Astrocyte (in vitro differentiated cells and primary cell): ENCODE data around the gene PCDHGB3. TPM values are rescaled to one million over a fixed set of nuclear protein-coding genes. Genes with fewer than 3 reads are reported as not detected.

Source experiments
- DNase-seq: peaks from one replicate; pipeline ENCODE4 v3.0.0-alpha.2; 2010; ENCODE audit warnings: low read depth
- FAIRE-seq: peaks from 2 replicates; lab custom pipeline; 2011; peaks lifted over from hg19 to GRCh38; lab: Jason Lieb, UNC
- H2AFZ ChIP-seq: 2 replicates; pipeline ENCODE4 v1.6.0; 2012; ENCODE audit warnings: low read depth, low read length, inconsistent platforms
- H3K27ac ChIP-seq: 2 replicates; pipeline ENCODE4 v1.5.1; 2011; ENCODE audit warnings: low read depth, low read length, inconsistent platforms
- H3K27me3 ChIP-seq: 2 replicates; pipeline ENCODE4 v1.6.0; 2011; ENCODE audit warnings: low read length, inconsistent platforms; ENCODE audit not compliant: insufficient read depth
- H3K36me3 ChIP-seq: 2 replicates; pipeline ENCODE4 v1.5.1; 2011; ENCODE audit warnings: low read length, inconsistent platforms; ENCODE audit not compliant: insufficient read depth
- H3K4me1 ChIP-seq: 2 replicates; pipeline ENCODE4 v1.5.1; 2011; ENCODE audit warnings: low read length, inconsistent platforms; ENCODE audit not compliant: insufficient read depth
- H3K4me2 ChIP-seq: 2 replicates; pipeline ENCODE4 v1.6.0; 2012; ENCODE audit warnings: low read length, inconsistent platforms
- H3K4me3 ChIP-seq: 2 replicates; pipeline ENCODE4 v1.5.1; 2011; ENCODE audit warnings: low read depth, mild to moderate bottlenecking, low read length, inconsistent platforms; ENCODE audit not compliant: insufficient read depth
- H3K79me2 ChIP-seq: 2 replicates; pipeline ENCODE4 v1.6.0; 2012; ENCODE audit warnings: mild to moderate bottlenecking, low read length, inconsistent platforms; ENCODE audit not compliant: insufficient read depth
- H3K9ac ChIP-seq: 2 replicates; pipeline ENCODE4 v1.6.0; 2012; ENCODE audit warnings: mild to moderate bottlenecking, low read length, inconsistent platforms
- H3K9me3 ChIP-seq: 2 replicates; pipeline ENCODE4 v1.5.1; 2012; ENCODE audit warnings: low read depth, mild to moderate bottlenecking, low read length, inconsistent platforms; ENCODE audit not compliant: insufficient read depth
- H4K20me1 ChIP-seq: 2 replicates; pipeline ENCODE4 v1.6.0; 2012; ENCODE audit warnings: low read length, inconsistent platforms; ENCODE audit not compliant: insufficient read depth
- H3K27ac Mint-ChIP-seq: one replicate; pipeline ENCODE4 v1.8.0; 2021; ENCODE audit warnings: mild to moderate bottlenecking, mixed read lengths; ENCODE audit not compliant: unreplicated experiment
- H3K27me3 Mint-ChIP-seq: one replicate; pipeline ENCODE4 v1.8.0; 2021; ENCODE audit warnings: low read depth, mixed read lengths; ENCODE audit not compliant: unreplicated experiment
- H3K36me3 Mint-ChIP-seq: one replicate; pipeline ENCODE4 v1.8.0; 2021; ENCODE audit warnings: low read depth, mixed read lengths; ENCODE audit not compliant: unreplicated experiment
- H3K4me1 Mint-ChIP-seq: one replicate; pipeline ENCODE4 v1.8.0; 2021; ENCODE audit warnings: low read depth, mixed read lengths; ENCODE audit not compliant: unreplicated experiment
- H3K4me3 Mint-ChIP-seq: one replicate; pipeline ENCODE4 v1.8.0; 2021; ENCODE audit warnings: mild to moderate bottlenecking, moderate library complexity, mixed read lengths; ENCODE audit not compliant: unreplicated experiment
- H3K9me3 Mint-ChIP-seq: one replicate; pipeline ENCODE4 v1.8.0; 2021; ENCODE audit warnings: mild to moderate bottlenecking, mixed read lengths; ENCODE audit not compliant: unreplicated experiment
- EZH2 ChIP-seq: IDR thresholded peaks from 2 replicates; pipeline ENCODE4 v1.6.1; 2012; ENCODE audit warnings: mild to moderate bottlenecking, low read length, inconsistent platforms; ENCODE audit not compliant: insufficient read depth
- total RNA-seq: library from RNA; stranded (reverse); gene quantifications from 2 replicates; pipeline ENCODE4 v1.2.1, GENCODE V29; 2021
- TF ChIP-seq, protein P1 (sequence below): IDR thresholded peaks from 2 replicates; pipeline ENCODE4 v1.5.1; 2011; ENCODE audit warnings: low read depth, mild to moderate bottlenecking, inconsistent platforms, low read length, moderate library complexity; ENCODE audit not compliant: insufficient read depth

PCDHGB3 gene
- total RNA-seq, 1 donor from 2014 or later, result 0.14 TPM

DNA sequence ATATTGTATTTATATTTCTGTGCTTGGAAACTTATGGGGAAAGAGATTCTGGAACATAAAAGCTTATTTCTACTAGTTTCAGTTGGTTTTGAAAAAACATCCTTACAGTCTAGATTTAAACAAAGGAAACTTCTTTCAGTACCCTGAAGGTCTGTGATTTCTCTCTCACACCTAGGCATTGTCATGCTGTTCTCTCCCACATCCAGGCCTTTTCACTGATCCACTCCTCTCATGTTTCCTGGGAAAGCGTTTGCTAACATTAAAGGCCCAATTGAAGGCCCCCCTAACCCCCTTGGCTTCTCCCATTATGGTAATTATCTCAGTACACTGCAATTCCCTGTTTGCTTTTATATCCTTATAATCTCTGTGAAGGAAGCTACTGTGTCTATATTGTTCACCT, 27.3 kb upstream of the PCDHGB3 start:
- H3K27ac ChIP-seq, result no peak overlapping the region
- Mint-ChIP-seq H3K9me3 (peaks cover 52% of the 10 kb centered on the region), H3K4me3 (no peak overlapping the region), H3K27me3 (peaks cover 2% of the 10 kb centered on the region), H3K4me1 (no peaks in the 10 kb centered on the region), H3K27ac (no peak overlapping the region), H3K36me3 (peaks cover 6% of the 10 kb centered on the region)
- FAIRE-seq (no peak), DNase-seq (no peak)
- no peaks in the 10 kb centered on the region for H3K79me2 ChIP-seq
- H3K27me3 ChIP-seq, result peaks cover 3% of the 10 kb centered on the region
- H3K36me3 ChIP-seq, result no peaks in the 10 kb centered on the region
- H3K4me1 ChIP-seq, result no peaks in the 10 kb centered on the region
- peaks cover 36% of the 10 kb centered on the region for H3K9me3 ChIP-seq
- H3K4me3 ChIP-seq, result no peak overlapping the region
- no peak for TF ChIP-seq EZH2
- TF ChIP-seq, protein P1, sequence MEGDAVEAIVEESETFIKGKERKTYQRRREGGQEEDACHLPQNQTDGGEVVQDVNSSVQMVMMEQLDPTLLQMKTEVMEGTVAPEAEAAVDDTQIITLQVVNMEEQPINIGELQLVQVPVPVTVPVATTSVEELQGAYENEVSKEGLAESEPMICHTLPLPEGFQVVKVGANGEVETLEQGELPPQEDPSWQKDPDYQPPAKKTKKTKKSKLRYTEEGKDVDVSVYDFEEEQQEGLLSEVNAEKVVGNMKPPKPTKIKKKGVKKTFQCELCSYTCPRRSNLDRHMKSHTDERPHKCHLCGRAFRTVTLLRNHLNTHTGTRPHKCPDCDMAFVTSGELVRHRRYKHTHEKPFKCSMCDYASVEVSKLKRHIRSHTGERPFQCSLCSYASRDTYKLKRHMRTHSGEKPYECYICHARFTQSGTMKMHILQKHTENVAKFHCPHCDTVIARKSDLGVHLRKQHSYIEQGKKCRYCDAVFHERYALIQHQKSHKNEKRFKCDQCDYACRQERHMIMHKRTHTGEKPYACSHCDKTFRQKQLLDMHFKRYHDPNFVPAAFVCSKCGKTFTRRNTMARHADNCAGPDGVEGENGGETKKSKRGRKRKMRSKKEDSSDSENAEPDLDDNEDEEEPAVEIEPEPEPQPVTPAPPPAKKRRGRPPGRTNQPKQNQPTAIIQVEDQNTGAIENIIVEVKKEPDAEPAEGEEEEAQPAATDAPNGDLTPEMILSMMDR, result no peak
- H4K20me1 ChIP-seq, result no peaks in the 10 kb centered on the region
- H3K4me2 ChIP-seq, result no peak overlapping the region
- no peak overlapping the region for H2AFZ ChIP-seq
- H3K9ac ChIP-seq, result no peak overlapping the region

DNA sequence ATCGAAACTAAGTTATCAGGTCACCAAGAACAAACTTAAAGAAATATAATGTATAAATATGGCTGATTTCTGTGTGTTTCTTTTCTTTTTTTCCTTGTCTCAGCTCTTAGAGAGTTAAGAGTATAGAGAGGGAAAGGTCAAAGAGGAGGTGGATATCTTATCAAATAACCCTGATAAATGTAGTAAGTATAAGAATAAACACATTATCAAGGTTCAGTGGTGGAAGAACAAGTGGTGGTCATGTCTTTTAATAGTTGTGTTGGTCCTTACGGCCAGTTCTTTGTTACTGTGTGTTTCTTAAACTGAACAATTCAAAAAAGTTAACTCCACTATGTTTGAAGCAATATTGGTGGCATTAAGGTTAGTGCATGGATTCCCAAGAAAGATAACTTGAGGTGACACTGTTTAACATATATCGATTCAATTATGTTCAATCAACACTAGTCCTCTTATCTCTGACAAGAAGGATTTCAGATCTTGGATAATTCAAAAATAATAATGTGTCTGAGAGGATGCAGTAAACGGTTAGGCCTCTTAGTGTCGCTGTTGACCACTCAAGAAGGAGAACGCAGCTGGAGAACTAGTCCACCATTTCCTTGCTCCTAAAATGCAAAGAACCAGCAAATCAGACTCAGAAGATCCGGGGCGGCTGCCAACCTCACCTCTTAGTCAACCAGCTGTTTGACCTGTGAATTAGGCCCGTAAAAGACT, 26.6 kb upstream of the PCDHGB3 start, which contains the start of gene PCDHGA3:
PCDHGA3 (plus strand) TSS at position 588 of the 711 bp plus-strand sequence. CDS start 205 bp downstream, outside the sequence.
- Histone ChIP-seq H3K9ac (peak within 1 kb of the TSS; percentile 53), H4K20me1 (no peaks in the 10 kb centered on the region), H3K9me3 (peaks cover 36% of the 10 kb centered on the region), H3K27me3 (peaks cover 3% of the 10 kb centered on the region), H3K36me3 (no peaks in the 10 kb centered on the region), H3K4me2 (peak within 1 kb of the TSS; percentile 66), H3K27ac (no peak within 1 kb of the TSS), H3K4me3 (peak within 1 kb of the TSS; percentile 54), H3K79me2 (no peaks in the 10 kb centered on the region), H3K4me1 (no peaks in the 10 kb centered on the region), H2AFZ (peak within 1 kb of the TSS; percentile 76)
- no peaks in the 10 kb centered on the region for H3K27me3 Mint-ChIP-seq
- TF ChIP-seq EZH2, result no peak
- TF ChIP-seq, protein P1, result peak; percentile 41
- DNase-seq (peak; percentile 55), FAIRE-seq (no peak)
- no peak within 1 kb of the TSS for H3K4me3 Mint-ChIP-seq
- H3K36me3 Mint-ChIP-seq, result peaks cover 6% of the 10 kb centered on the region
- H3K27ac Mint-ChIP-seq, result no peak within 1 kb of the TSS
- H3K4me1 Mint-ChIP-seq, result no peaks in the 10 kb centered on the region
- H3K9me3 Mint-ChIP-seq, result peaks cover 49% of the 10 kb centered on the region

DNA sequence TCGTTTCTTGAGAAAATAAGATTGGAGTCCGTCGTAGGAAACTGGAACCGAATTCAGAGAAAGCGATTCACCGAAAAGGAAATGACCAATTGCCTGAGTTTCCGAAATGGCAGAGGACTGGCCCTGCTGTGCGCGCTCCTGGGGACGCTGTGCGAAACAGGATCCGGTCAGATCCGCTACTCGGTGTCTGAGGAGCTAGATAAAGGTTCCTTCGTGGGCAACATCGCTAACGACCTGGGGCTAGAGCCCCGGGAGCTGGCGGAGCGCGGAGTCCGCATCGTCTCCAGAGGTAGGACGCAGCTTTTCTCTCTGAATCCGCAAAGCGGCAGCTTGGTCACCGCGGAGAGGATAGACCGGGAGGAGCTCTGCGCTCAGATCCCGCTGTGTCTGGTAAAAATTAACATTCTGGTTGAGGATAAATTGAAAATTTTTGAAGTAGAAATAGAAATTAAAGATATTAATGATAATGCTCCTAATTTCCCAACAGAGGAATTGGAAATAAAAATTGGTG, 26.0 kb upstream of the PCDHGB3 start:
- DNase-seq, result no peak
- Histone ChIP-seq H3K27me3 (peaks cover 3% of the 10 kb centered on the region), H3K79me2 (no peaks in the 10 kb centered on the region), H3K4me2 (peak overlapping the region; percentile 66), H3K27ac (no peak overlapping the region), H4K20me1 (no peaks in the 10 kb centered on the region), H3K9me3 (peaks cover 33% of the 10 kb centered on the region), H3K36me3 (no peaks in the 10 kb centered on the region), H3K4me3 (peak overlapping the region; percentile 54), H3K9ac (peak overlapping the region; percentile 53), H3K4me1 (no peaks in the 10 kb centered on the region), H2AFZ (peak overlapping the region; percentile 76)
- TF ChIP-seq, protein P1, result no peak
- no peak for TF ChIP-seq EZH2
- Mint-ChIP-seq H3K4me1 (no peaks in the 10 kb centered on the region), H3K9me3 (peaks cover 44% of the 10 kb centered on the region), H3K36me3 (peaks cover 6% of the 10 kb centered on the region), H3K27me3 (no peaks in the 10 kb centered on the region), H3K27ac (no peak overlapping the region), H3K4me3 (no peak overlapping the region)
- FAIRE-seq, result no peak
